ENCODE measurements around the gene PLS1. TPM values are rescaled to one million over a fixed set of nuclear protein-coding genes. Genes with fewer than 3 reads are reported as not detected.
"Not testable (repeated sequence)": the region's sequence is repeated elsewhere in the genome, so short reads cannot be mapped to it uniquely, and the experiment has no call there.

PLS1 gene
- total RNA-seq, 2 donors from 2014 or later = 6.4 to 7.0 TPM

DNA sequence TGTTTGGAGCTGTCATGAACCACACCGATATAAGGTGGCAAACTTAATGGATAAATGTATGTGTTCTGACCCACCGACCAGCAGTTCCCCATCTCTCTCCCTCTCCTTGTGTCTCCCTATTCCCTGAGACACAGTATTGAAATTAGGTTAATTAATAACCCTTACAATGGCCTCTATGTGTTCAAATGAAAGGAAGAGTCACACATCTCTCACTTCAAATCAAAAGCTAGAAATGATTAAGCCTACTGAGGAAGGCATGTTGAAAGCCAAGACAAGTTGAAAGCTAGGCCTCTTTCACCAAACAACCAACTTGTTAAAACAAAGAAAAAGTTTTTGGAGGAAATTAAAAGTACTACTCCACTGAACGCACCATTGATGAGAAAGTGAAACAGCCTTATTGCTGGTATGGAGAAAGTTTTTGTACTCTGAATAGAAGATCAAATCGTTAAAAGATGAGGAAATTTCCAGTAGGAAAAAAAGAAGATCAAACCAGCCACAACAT lies 32.6 kb upstream of the PLS1 start:
- Histone ChIP-seq H3K27ac (no peak overlapping the region), H3K9me3 (no peaks in the 10 kb centered on the region), H3K4me3 (no peak overlapping the region), H3K4me1 (replicated peaks) (no peaks in the 10 kb centered on the region), H3K27me3 (replicated peaks; ENCODE audit: insufficient read depth) (no peaks in the 10 kb centered on the region), H3K36me3 (no peaks in the 10 kb centered on the region)
- no peak for DNase-seq (ENCODE audit: low spot score)
- no peak for TF ChIP-seq POLR2A (IDR thresholded peaks at IDR 0.05)
- TF ChIP-seq, protein P1, sequence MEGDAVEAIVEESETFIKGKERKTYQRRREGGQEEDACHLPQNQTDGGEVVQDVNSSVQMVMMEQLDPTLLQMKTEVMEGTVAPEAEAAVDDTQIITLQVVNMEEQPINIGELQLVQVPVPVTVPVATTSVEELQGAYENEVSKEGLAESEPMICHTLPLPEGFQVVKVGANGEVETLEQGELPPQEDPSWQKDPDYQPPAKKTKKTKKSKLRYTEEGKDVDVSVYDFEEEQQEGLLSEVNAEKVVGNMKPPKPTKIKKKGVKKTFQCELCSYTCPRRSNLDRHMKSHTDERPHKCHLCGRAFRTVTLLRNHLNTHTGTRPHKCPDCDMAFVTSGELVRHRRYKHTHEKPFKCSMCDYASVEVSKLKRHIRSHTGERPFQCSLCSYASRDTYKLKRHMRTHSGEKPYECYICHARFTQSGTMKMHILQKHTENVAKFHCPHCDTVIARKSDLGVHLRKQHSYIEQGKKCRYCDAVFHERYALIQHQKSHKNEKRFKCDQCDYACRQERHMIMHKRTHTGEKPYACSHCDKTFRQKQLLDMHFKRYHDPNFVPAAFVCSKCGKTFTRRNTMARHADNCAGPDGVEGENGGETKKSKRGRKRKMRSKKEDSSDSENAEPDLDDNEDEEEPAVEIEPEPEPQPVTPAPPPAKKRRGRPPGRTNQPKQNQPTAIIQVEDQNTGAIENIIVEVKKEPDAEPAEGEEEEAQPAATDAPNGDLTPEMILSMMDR (IDR thresholded peaks at IDR 0.05) = no peak
- TF ChIP-seq POLR2AphosphoS5 (IDR thresholded peaks at IDR 0.05) = no peak
- WGBS = 95% methylated on average over 4 of the region's 4 CpGs
- intact Hi-C loops (cut with DNase I) = no loop called here

DNA sequence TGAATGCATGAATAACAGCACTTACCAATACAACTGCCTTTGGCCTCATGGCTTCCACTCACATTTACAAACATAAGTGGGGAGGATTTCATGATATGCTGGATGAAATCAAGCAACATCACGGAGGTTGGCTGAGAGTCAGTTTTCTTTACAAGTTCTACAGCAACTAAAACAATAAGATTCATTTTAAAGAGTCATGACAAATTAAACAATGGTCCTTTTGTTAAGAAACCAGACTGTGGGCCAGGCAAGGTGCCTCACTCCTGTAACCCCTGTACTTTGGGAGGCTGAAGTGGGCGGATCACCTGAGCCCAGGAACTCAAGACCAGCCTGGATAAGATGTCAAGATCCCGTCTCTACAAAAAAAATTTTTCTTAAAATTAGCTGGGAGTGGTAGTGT lies 30.1 kb upstream of the PLS1 start:
- Histone ChIP-seq H3K36me3 (no peaks in the 10 kb centered on the region), H3K27ac (no peak overlapping the region), H3K4me1 (replicated peaks) (no peaks in the 10 kb centered on the region), H3K27me3 (replicated peaks; ENCODE audit: insufficient read depth) (no peaks in the 10 kb centered on the region), H3K9me3 (no peaks in the 10 kb centered on the region), H3K4me3 (no peak overlapping the region)
- 54% methylated on average over 3 of the region's 3 CpGs for WGBS
- intact Hi-C loops (cut with DNase I) = no loop called here
- TF ChIP-seq POLR2A (IDR thresholded peaks at IDR 0.05) (no peak), POLR2AphosphoS5 (IDR thresholded peaks at IDR 0.05) (no peak)
- TF ChIP-seq, protein P1 (IDR thresholded peaks at IDR 0.05) = no peak
- no peak for DNase-seq (ENCODE audit: low spot score)

DNA sequence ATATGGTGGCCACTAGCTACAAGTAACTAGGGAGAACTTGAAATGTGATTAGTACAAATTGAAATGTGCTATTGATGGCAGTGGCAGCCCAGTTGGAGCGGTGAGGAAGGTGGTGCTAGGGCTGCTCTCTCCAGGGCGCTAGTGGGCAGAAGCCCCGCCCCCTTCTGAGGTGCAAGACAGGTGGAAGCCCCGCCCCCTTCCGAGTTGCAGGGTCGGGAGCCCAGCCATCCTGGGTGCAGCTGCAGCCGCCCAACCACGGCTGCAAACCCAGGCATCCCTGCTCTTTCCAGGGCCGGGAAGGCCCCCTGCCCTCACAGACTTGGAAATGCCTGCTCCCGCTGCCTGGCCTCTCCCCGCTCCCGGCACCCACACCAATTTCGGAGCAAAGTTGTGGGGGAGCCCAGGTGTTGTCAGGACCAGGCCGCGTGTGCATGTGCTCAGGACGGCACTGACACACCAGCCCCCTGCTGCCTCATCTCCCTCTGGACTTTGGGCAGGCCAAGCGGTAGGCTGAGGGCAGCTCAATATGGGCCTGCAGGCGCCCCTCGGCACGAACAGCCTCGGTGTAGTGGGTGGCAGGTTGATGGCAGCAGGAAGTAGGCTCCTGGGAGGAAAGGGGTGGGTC lies 27.7 kb upstream of the PLS1 start:
- Histone ChIP-seq H3K9me3 (no peaks in the 10 kb centered on the region), H3K27ac (no peak overlapping the region), H3K4me3 (no peak overlapping the region), H3K4me1 (replicated peaks) (no peaks in the 10 kb centered on the region), H3K27me3 (replicated peaks; ENCODE audit: insufficient read depth) (no peaks in the 10 kb centered on the region), H3K36me3 (no peaks in the 10 kb centered on the region)
- no peak for DNase-seq (ENCODE audit: low spot score)
- TF ChIP-seq POLR2A (IDR thresholded peaks at IDR 0.05) = no peak
- TF ChIP-seq, protein P1 (IDR thresholded peaks at IDR 0.05) = no peak
- no peak for TF ChIP-seq POLR2AphosphoS5 (IDR thresholded peaks at IDR 0.05)
- intact Hi-C loops (cut with DNase I) = no loop called here
- WGBS = 88% methylated on average over 19 of the region's 21 CpGs

DNA sequence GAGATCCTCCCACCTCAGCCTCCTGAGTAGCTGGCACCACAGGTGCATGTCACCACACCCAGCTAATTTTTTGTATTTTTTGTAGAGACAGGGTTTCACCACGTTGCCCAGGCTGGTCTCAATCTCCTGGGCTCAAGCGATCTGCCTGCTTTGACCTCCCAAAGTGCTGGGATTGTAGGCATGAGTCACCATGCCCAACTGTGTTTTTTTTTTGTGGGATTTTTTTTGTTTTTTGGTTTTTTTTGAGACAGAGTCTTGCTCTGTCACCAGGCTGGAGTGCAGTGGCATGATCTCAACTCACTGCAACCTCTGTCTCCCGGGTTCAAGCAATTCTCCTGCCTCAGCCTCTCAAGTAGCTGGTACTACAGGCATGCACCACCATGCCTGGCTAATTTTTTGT lies 26.8 kb upstream of the PLS1 start:
- intact Hi-C loops (cut with DNase I); DNase-seq (ENCODE audit: low spot score): not testable (repeated sequence)
- WGBS = 93% methylated on average over 3 of the region's 3 CpGs

DNA sequence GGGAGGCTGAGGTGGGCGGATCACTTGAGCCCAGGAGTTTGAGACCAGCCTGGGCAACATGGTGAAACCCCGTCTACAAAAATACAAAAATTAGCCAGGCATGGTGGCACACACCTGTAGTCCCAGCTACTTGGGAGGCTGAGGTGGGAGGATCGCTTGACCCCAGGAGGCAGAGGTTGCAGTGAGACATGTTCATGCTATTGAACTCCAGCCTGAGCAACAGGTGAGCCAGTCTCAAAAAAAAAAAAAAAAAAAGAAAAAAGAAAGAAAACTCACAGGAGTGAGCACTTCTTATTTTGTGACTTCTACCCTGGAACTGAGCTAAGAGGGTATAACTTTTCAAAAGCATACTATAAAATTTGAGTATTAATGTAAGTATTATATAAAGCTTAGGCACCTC lies 22.0 kb upstream of the PLS1 start:
- 89% methylated on average over 3 of the region's 3 CpGs for WGBS
- H3K9me3 ChIP-seq; H3K36me3 ChIP-seq; H3K27me3 ChIP-seq (replicated peaks; ENCODE audit: insufficient read depth); DNase-seq (ENCODE audit: low spot score); intact Hi-C loops (cut with DNase I); H3K4me3 ChIP-seq; H3K4me1 ChIP-seq (replicated peaks); H3K27ac ChIP-seq: not testable (repeated sequence)

More for the DNA sequence above, 26.8 kb upstream of the PLS1 start:
- not testable (repeated sequence) for H3K4me1 ChIP-seq (replicated peaks); H3K27ac ChIP-seq; H3K27me3 ChIP-seq (replicated peaks; ENCODE audit: insufficient read depth); H3K36me3 ChIP-seq; H3K4me3 ChIP-seq; H3K9me3 ChIP-seq

DNA sequence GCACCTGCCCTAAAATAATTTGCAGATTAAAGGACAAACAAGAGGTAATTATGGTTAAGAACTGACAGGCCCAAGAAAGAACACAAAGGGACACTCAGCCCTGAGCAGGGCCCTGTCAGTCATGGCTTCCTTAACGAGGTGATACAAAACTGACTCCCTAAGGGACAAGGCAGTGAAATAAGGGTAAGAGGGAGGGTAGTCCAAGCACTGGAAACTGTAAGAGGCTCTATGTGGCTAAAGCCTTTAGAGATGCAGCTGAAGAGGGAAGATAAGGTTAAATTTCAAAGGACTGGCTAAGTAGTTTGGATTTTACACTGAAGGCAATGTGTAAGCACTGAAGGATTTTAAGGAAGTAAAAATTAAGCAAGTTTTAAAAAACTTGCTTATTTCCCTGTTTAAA lies 21.5 kb upstream of the PLS1 start:
- no peak for DNase-seq (ENCODE audit: low spot score)
- H3K27ac ChIP-seq = no peak overlapping the region
- 43% methylated on average over 1 of the region's 1 CpG for WGBS
- intact Hi-C loops (cut with DNase I) = no loop called here
- TF ChIP-seq, protein P1 (IDR thresholded peaks at IDR 0.05) = no peak
- TF ChIP-seq POLR2A (IDR thresholded peaks at IDR 0.05) (no peak), POLR2AphosphoS5 (IDR thresholded peaks at IDR 0.05) (no peak)
- no peaks in the 10 kb centered on the region for H3K9me3 ChIP-seq
- H3K4me3 ChIP-seq = no peak overlapping the region
- H3K4me1 ChIP-seq (replicated peaks) = no peaks in the 10 kb centered on the region
- H3K27me3 ChIP-seq (replicated peaks; ENCODE audit: insufficient read depth) = no peaks in the 10 kb centered on the region
- no peaks in the 10 kb centered on the region for H3K36me3 ChIP-seq
